PC-9 (cell line): ENCODE measurements around the gene ATP7A. TPM values are rescaled to one million over a fixed set of nuclear protein-coding genes. Genes with fewer than 3 reads are reported as not detected.

Experiments used
- BruUV-seq: library from RNA; stranded (reverse); fragments of 400-500 nt; replicated peaks from 2 replicates; lab custom pipeline; 2021; lab: Mats Ljungman, UMichigan
- CTCF ChIA-PET: fragments of 300-600 bp; sonication (Branson Sonifier 250); formaldehyde crosslinking; loops from one replicate; lab custom pipeline; 2022; ENCODE audit warnings: antibody characterized with exemption; lab: Charles Lee
- POLR2A ChIA-PET: fragments of 300-600 bp; sonication (Branson Sonifier 250); formaldehyde crosslinking; loops from one replicate; lab custom pipeline; 2022; ENCODE audit warnings: antibody characterized with exemption; ENCODE audit not compliant: unreplicated experiment; lab: Charles Lee
- DNase-seq, 2 experiments: peaks; one replicate each; pipeline versions ENCODE4 v3.0.0 to v3.0.0-alpha.2; 2015 to 2022; ENCODE audit warnings: mixed read lengths in 1 of 2
- H2AFZ ChIP-seq: fragments of 200-600 bp; sonication (generic); 2 replicates; pipeline ENCODE4 v1.8.1; 2017; ENCODE audit warnings: antibody characterized with exemption
- H3F3A ChIP-seq: fragments of 200-600 bp; sonication (generic); 2 replicates; pipeline ENCODE4 v1.8.1; 2017; ENCODE audit warnings: antibody characterized with exemption, mild to moderate bottlenecking, low read depth; ENCODE audit not compliant: insufficient read depth
- H3K27ac ChIP-seq: fragments of 200-600 bp; sonication (generic); 2 replicates; pipeline ENCODE4 v1.6.1; 2016; ENCODE audit warnings: mixed run types
- H3K27me3 ChIP-seq: fragments of 200-600 bp; sonication (generic); 2 replicates; pipeline ENCODE4 v1.6.1; 2016; ENCODE audit warnings: low read depth, mixed run types; ENCODE audit not compliant: insufficient read depth
- H3K36me3 ChIP-seq: fragments of 200-600 bp; sonication (generic); 2 replicates; pipeline ENCODE4 v1.6.1; 2016; ENCODE audit warnings: low read depth, mixed run types
- H3K4me1 ChIP-seq: fragments of 200-600 bp; sonication (generic); replicated peaks from 2 replicates; pipeline ENCODE4 v1.6.1; 2016; ENCODE audit warnings: mixed run types; ENCODE audit not compliant: insufficient read depth
- H3K4me2 ChIP-seq: fragments of 200-600 bp; sonication (generic); 2 replicates; pipeline ENCODE4 v1.6.1; 2017; ENCODE audit warnings: mixed run types
- H3K4me3 ChIP-seq: fragments of 200-600 bp; sonication (generic); 2 replicates; pipeline ENCODE4 v1.6.1; 2016; ENCODE audit warnings: mixed run types
- H3K79me2 ChIP-seq: fragments of 200-600 bp; sonication (generic); 2 replicates; pipeline ENCODE4 v1.6.1; 2017; ENCODE audit warnings: low read depth, mixed run types
- H3K9me2 ChIP-seq: fragments of 200-600 bp; sonication (generic); 2 replicates; pipeline ENCODE4 v1.8.1; 2017; ENCODE audit warnings: mild to moderate bottlenecking; ENCODE audit not compliant: insufficient read depth
- H3K9me3 ChIP-seq: fragments of 200-600 bp; sonication (generic); 2 replicates; pipeline ENCODE4 v1.8.1; 2016; ENCODE audit warnings: low read depth; ENCODE audit not compliant: insufficient read depth
- H4K20me1 ChIP-seq: fragments of 200-600 bp; sonication (generic); 2 replicates; pipeline ENCODE4 v1.8.1; 2017; ENCODE audit not compliant: insufficient read depth
- EZH2 ChIP-seq: fragments of 200-600 bp; sonication (generic); IDR thresholded peaks from 2 replicates; pipeline ENCODE4 v1.8.0; 2017; ENCODE audit warnings: antibody characterized with exemption, low read depth
- intact Hi-C: fragments of 100-400 bp; cut with micrococcal nuclease; formaldehyde crosslinking; loops from one replicate; pipeline ENCODE4 v1.10.0; 2022; ENCODE audit not compliant: unreplicated experiment
- total RNA-seq: library from RNA; stranded (reverse); gene quantifications from 2 replicates; pipeline ENCODE4 v1.2.3, GENCODE V29; 2021
- TF ChIP-seq, protein P1 (sequence below): fragments of 200-600 bp; sonication (generic); conservative IDR thresholded peaks from 2 replicates; pipeline ENCODE4 v1.6.1; 2017; ENCODE audit warnings: mixed run types, antibody characterized with exemption, mild to moderate bottlenecking, moderate library complexity

Gene ATP7A
- total RNA-seq, 1 experiment from 2014 or later = 13.8 TPM

- no peaks in the 10 kb centered on the region for H4K20me1 ChIP-seq
- no TSS peak for BruUV-seq
- ChIA-PET POLR2A (no interaction called here), CTCF (no interaction called here)
- H3K4me1 ChIP-seq = peaks cover 7% of the 10 kb centered on the region
- TF ChIP-seq, protein P1, sequence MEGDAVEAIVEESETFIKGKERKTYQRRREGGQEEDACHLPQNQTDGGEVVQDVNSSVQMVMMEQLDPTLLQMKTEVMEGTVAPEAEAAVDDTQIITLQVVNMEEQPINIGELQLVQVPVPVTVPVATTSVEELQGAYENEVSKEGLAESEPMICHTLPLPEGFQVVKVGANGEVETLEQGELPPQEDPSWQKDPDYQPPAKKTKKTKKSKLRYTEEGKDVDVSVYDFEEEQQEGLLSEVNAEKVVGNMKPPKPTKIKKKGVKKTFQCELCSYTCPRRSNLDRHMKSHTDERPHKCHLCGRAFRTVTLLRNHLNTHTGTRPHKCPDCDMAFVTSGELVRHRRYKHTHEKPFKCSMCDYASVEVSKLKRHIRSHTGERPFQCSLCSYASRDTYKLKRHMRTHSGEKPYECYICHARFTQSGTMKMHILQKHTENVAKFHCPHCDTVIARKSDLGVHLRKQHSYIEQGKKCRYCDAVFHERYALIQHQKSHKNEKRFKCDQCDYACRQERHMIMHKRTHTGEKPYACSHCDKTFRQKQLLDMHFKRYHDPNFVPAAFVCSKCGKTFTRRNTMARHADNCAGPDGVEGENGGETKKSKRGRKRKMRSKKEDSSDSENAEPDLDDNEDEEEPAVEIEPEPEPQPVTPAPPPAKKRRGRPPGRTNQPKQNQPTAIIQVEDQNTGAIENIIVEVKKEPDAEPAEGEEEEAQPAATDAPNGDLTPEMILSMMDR = no peak
- TF ChIP-seq EZH2 = no peak
- no peaks in the 10 kb centered on the region; the same call in 1 of the 2 replicates for H3K9me2 ChIP-seq
- no peak overlapping the region for H3K4me3 ChIP-seq
- no peak overlapping the region for H2AFZ ChIP-seq
- no peak overlapping the region for H3K4me2 ChIP-seq
- no peak for DNase-seq
- no peaks in the 10 kb centered on the region for H3K9me3 ChIP-seq
- no peaks in the 10 kb centered on the region for H3K36me3 ChIP-seq
- no peak overlapping the region for H3K27ac ChIP-seq
- H3K27me3 ChIP-seq = no peaks in the 10 kb centered on the region
- intact Hi-C loops = no loop called here
- no peaks in the 10 kb centered on the region for H3K79me2 ChIP-seq
- no peaks in the 10 kb centered on the region for H3F3A ChIP-seq
These were observed 66.6 kb downstream of the ATP7A start for GRCh38 chrX:77977095-77977494.

GRCh38 chrX:77977518-77977917 is 67.0 kb downstream of the ATP7A start:
- H3K27ac ChIP-seq = no peak overlapping the region
- H3K4me3 ChIP-seq = no peak overlapping the region
- intact Hi-C loops = no loop called here
- H3K4me2 ChIP-seq = no peak overlapping the region
- H3K9me2 ChIP-seq = no peaks in the 10 kb centered on the region; the same call in 1 of the 2 replicates
- peaks cover 7% of the 10 kb centered on the region for H3K4me1 ChIP-seq
- H4K20me1 ChIP-seq = no peaks in the 10 kb centered on the region
- no peaks in the 10 kb centered on the region for H3K79me2 ChIP-seq
- TF ChIP-seq EZH2 = no peak
- TF ChIP-seq, protein P1 = no peak
- CTCF ChIA-PET = no interaction called here
- H3K27me3 ChIP-seq = no peaks in the 10 kb centered on the region
- no TSS peak for BruUV-seq
- H3F3A ChIP-seq = no peaks in the 10 kb centered on the region
- no peak overlapping the region for H2AFZ ChIP-seq
- H3K9me3 ChIP-seq = no peaks in the 10 kb centered on the region
- POLR2A ChIA-PET = no interaction called here
- DNase-seq = no peak
- H3K36me3 ChIP-seq = no peaks in the 10 kb centered on the region

DNA sequence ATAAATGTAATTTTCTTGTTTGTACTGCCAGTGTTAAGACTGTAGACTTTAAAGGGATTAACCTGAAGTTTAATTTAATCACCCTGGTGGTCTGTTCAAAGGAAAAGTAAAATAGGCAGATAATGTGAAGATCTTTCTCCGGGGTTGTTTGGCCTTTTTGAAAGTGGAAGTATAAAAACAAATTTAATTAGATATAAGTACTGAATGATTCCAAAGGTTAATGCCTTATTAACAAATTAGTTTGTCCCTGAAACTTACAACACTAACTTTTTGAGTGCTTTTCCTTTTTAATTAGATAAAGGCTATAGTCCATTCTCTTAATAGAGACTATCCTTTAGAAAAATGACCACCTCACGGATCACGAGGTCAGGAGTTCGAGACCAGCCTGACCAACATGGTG is 69.4 kb downstream of the ATP7A start:
- no peak overlapping the region for H3K4me3 ChIP-seq
- no TSS peak for BruUV-seq
- TF ChIP-seq, protein P1 = no peak
- H3K36me3 ChIP-seq = no peaks in the 10 kb centered on the region
- intact Hi-C loops = no loop called here
- no peaks in the 10 kb centered on the region for H3K9me3 ChIP-seq
- no peaks in the 10 kb centered on the region for H3K79me2 ChIP-seq
- ChIA-PET POLR2A (no interaction called here), CTCF (no interaction called here)
- no peaks in the 10 kb centered on the region for H3K27me3 ChIP-seq
- H3K9me2 ChIP-seq = no peaks in the 10 kb centered on the region
- H2AFZ ChIP-seq = no peak overlapping the region
- peaks cover 7% of the 10 kb centered on the region for H3K4me1 ChIP-seq
- H3F3A ChIP-seq = no peaks in the 10 kb centered on the region
- no peak overlapping the region for H3K27ac ChIP-seq
- no peak overlapping the region for H3K4me2 ChIP-seq
- H4K20me1 ChIP-seq = no peaks in the 10 kb centered on the region
- DNase-seq = no peak
